ENCODE data around the gene PRSS35. TPM values are rescaled to one million over a fixed set of nuclear protein-coding genes. Genes with fewer than 3 reads are reported as not detected.
"Not testable (repeated sequence)": the region's sequence is repeated elsewhere in the genome, so short reads cannot be mapped to it uniquely, and the experiment has no call there.

The PRSS35 gene, protein sequence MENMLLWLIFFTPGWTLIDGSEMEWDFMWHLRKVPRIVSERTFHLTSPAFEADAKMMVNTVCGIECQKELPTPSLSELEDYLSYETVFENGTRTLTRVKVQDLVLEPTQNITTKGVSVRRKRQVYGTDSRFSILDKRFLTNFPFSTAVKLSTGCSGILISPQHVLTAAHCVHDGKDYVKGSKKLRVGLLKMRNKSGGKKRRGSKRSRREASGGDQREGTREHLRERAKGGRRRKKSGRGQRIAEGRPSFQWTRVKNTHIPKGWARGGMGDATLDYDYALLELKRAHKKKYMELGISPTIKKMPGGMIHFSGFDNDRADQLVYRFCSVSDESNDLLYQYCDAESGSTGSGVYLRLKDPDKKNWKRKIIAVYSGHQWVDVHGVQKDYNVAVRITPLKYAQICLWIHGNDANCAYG
- total RNA-seq, result 0.12 TPM
- long read RNA-seq, result 0 reads

DNA sequence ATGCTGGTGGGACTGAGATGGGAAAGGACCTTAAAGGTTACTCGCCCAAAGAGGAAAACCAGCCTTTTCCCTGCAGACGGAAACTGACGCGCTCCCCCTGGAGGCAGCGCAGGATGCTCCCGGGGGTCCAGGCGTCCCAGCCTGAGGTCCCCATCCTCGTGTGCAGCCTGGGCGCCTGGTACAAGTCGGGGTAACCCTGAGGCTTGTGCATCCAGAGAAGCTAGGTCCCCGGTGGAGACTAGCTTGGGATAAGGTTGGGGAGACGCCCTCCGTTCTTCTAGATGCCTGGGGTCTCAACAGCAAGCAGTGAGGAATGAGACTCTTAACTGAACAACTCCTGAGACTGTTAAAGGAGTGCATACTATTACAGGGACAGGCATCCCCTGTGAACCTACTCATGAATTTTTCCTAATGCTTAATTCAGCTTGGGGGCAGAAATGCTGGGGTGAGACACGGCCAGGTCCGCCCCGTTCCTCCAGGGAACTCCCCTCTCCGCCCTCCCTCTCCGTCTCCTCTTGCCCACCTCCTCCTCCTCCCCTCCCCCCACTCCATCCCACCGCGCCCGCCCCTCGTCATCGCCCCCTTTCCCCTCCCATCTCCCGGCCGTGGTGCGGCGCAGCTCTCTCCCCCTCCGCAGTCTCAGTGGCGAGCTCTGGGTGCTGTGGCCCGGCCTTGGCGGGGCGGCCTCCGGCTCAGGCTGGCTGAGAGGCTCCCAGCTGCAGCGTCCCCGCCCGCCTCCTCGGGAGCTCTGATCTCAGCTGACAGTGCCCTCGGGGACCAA, at the start of gene PRSS35:
Gene PRSS35, plus strand, starts transcription at position 634 of the 781 bp plus-strand sequence. CDS start 10,908 bp downstream, outside the sequence.
- peak; percentile 66 for DNase-seq
- intact Hi-C loops (cut with micrococcal nuclease), result no loop called here
- ATAC-seq, result peak; percentile 94

- ATAC-seq (peak; percentile 56), DNase-seq (no peak)
- intact Hi-C loops (cut with micrococcal nuclease), result no loop called here
Measured at GRCh38 chr6:83463886-83464285, 48.4 kb upstream of the PRSS35 start.

GRCh38 chr6:83464381-83465140, 47.8 kb upstream of the PRSS35 start:
- no peak for DNase-seq
- no peak for ATAC-seq
- intact Hi-C loops (cut with micrococcal nuclease), result no loop called here

- intact Hi-C loops (cut with micrococcal nuclease), result no loop called here
- DNase-seq (no peak), ATAC-seq (no peak)
Measured at GRCh38 chr6:83466328-83466727, 46.0 kb upstream of the PRSS35 start.

DNA sequence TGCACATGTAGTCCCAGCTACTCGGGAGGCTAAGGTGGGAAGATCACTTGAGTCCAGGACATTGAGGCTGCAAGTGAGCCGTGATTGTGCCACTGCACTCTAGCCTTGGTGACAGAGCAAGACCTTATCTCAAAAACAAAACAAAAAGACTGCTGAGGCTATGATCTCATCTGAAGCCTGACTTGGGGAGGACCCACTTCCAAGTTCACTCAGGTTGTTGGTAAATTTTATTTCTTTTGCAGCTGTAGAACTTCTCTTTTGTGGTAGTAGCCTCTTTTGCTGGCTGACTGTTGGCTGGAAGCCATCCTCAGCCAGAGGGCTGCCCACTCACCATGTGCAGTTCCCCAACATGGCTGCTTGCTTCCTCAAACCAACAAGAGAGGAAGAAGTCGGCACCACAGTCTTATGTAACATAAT, 44.7 kb upstream of the PRSS35 start:
- intact Hi-C loops (cut with micrococcal nuclease), result no loop called here
- DNase-seq (peak; percentile 55), ATAC-seq (peak; percentile 75)

DNA sequence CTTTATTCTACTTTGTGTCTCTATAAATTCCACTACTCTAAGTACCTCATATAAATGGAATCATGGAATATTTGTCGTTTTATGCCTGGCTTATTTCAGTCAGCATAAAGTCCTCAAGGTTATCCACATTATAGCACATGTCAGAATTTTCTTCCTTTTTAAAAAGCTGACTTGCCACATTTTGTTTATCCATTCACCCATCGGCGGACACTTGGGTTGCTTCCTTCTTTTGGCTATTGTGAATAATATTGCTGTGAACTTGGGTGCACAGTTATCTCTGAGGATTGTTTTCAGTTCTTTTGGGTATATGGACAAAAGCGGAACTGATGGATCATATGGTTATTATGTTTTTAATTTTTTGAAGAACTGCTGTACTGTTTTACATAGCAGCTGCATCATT, 42.3 kb upstream of the PRSS35 start:
- DNase-seq (no peak), ATAC-seq (no peak)
- intact Hi-C loops (cut with micrococcal nuclease), result no loop called here

DNA sequence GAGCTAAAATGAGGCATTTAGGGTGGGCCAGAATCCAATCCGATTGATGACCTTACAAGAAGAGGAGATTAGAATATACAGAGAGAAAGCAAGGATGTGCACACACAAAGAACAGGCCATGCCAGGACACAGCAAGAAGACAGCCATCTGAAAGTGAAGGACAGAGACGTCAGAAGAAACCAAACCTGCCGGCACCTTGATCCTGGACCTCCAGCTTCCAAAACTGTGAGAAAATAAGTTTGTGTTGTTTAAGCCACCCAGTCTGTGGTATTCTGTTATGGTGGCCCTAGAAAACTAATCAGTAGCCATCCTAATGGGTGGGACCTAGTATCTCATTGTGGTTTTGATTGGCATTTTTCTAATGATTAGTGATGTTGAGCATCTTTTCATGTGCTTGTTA, 41.7 kb upstream of the PRSS35 start:
- DNase-seq (no peak), ATAC-seq (no peak)
- intact Hi-C loops (cut with micrococcal nuclease), result no loop called here

DNA sequence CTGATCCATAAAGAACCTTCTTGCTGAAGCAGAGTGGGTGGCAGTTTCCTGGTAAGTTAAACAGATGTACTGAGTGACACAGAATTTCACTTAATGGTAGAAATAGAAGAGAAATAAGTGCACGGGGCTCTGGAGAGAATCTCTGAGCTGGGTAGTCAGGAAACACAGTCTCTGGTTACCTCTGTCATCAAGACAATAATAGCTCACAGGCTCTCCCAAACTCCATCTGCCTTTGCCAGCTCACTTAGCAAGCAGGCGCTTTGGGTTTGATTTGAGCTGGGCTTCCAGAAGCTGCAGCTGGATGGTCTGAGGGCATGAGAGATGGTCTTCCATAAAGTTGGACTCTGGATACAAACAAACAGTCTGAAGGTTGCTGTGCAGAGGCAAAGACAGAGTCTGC, 39.6 kb upstream of the PRSS35 start:
- intact Hi-C loops (cut with micrococcal nuclease), result no loop called here
- no peak for DNase-seq
- peak; percentile 78 for ATAC-seq

- no peak for DNase-seq
- intact Hi-C loops (cut with micrococcal nuclease), result no loop called here
- peak; percentile 88 for ATAC-seq
Measured at GRCh38 chr6:83474309-83474708, 38.0 kb upstream of the PRSS35 start.

GRCh38 chr6:83476971-83477370, 35.4 kb upstream of the PRSS35 start:
- DNase-seq (no peak), ATAC-seq (no peak)
- intact Hi-C loops (cut with micrococcal nuclease), result no loop called here

- intact Hi-C loops (cut with micrococcal nuclease), result no loop called here
- no peak for ATAC-seq
- no peak for DNase-seq
Measured at GRCh38 chr6:83479389-83479788, 32.9 kb upstream of the PRSS35 start.

DNA sequence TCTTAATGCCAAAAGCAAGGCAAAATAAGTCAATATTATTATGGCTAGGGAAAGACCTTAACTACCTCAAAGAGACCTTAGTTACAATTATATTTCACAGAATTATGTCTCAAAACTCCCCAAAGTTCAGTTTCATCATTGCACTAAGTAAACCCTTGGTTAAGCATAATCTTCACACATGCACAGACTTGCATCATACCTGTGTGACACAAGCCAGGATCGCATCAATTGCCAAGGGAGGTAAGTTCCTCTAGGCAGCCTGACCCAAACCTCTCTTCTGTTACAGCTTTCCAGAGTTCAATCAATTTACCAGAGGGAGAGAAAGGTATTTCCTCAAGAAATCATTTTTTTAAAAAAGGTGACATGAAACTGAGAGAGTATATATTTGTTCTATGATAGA, 31.9 kb upstream of the PRSS35 start:
- DNase-seq (no peak), ATAC-seq (no peak)
- intact Hi-C loops (cut with micrococcal nuclease), result no loop called here

DNA sequence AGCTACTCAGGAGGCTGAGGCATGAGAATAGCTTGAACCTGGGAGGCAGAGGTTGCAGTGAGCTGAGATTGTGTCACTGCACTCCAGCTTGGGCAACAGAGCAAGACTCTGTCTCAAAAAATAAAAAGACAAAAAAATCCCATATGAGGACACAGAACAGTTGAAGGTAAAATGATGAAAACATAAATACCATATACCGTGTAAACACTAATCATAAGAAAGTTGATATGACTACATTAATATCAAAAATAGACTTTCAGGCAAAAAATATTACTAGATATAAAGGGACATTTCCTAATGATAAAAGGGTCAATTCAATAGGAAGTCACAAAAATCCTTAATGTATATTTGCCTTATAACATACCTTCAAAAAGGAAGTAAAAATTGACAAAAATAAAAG, 30.4 kb upstream of the PRSS35 start:
- DNase-seq; ATAC-seq; intact Hi-C loops (cut with micrococcal nuclease): not testable (repeated sequence)

GRCh38 chr6:83488448-83488847, 23.9 kb upstream of the PRSS35 start:
- ATAC-seq (no peak), DNase-seq (no peak)
- intact Hi-C loops (cut with micrococcal nuclease), result no loop called here

DNA sequence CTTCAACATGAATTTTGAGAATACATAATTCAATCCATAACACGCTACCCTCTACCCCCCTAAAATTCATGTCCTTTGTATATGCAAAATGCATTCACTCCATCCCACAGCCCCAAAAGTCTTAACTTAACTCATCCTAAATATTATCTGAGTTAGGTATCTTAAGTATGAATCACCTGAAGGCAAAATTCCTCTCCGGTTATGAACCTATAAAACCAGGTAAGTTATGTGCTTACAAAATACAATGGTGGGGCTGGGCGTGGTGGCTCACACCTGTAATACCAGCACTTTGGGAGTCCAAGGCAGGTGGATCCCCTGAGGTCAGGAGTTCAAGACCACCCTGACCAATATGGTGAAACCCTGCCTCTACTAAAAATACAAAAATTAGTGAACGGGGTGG, 23.5 kb upstream of the PRSS35 start:
- no peak for ATAC-seq
- intact Hi-C loops (cut with micrococcal nuclease), result no loop called here
- DNase-seq, result no peak

- no peak for DNase-seq
- ATAC-seq, result no peak
- intact Hi-C loops (cut with micrococcal nuclease), result no loop called here
Measured at GRCh38 chr6:83490217-83490807, 22.0 kb upstream of the PRSS35 start.

DNA sequence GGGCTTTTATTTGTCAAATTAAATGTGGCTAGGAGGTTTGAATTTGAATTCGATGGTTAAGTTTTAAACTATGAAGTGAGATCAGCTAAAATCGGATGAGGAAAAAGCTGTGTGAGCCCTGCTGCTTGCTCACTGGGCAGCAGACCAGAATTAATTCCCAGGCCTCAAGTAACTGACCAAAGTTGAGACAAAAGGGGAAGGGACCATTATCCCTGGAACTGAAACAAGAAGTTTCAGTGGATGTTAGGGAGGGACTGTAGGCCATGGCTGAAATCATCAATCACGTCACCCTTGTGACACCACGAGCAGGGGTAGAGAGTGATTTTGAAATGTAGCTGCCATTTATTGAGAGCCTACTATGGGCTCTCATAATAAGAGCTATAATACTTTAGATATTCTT, 7.0 kb upstream of the PRSS35 start:
- intact Hi-C loops (cut with micrococcal nuclease), result no loop called here
- no peak for DNase-seq
- ATAC-seq, result peak; percentile 56

GRCh38 chr6:83509441-83509840, 2.9 kb upstream of the PRSS35 start:
- ATAC-seq (no peak), DNase-seq (no peak)
- intact Hi-C loops (cut with micrococcal nuclease), result no loop called here

- intact Hi-C loops (cut with micrococcal nuclease), result no loop called here
- no peak for ATAC-seq
- DNase-seq, result no peak
Measured at GRCh38 chr6:83510791-83511190, 1.5 kb upstream of the PRSS35 start.

Data from left ventricle myocardium superior (tissue), 1 donor.